Neutrophil (primary cell): Measurements from ENCODE around the gene TCP10L.

Experiments
- H3K27ac ChIP-seq: fragments of 200-600 bp; sonication (generic); 2 replicates; pipeline ENCODE4 v1.5.1; 2016; ENCODE audit warnings: mild to moderate bottlenecking, moderate library complexity
- H3K27me3 ChIP-seq: fragments of 200-600 bp; sonication (generic); 2 replicates; pipeline ENCODE4 v1.6.0; 2016; ENCODE audit warnings: mild to moderate bottlenecking
- H3K36me3 ChIP-seq: fragments of 200-600 bp; sonication (generic); 2 replicates; pipeline ENCODE4 v1.5.1; 2017
- H3K4me1 ChIP-seq, 2 experiments: fragments of 200-600 bp in 1 of 2; sonication (generic) in 1 of 2; 1 replicate in 1 of 2; 2 replicates in 1 of 2; pipeline versions ENCODE4 v1.5.1 to v1.6.1; 2013 to 2016; ENCODE audit warnings: low read depth in 1 of 2, low read length in 1 of 2, mild to moderate bottlenecking in 1 of 2, moderate library complexity in 1 of 2; ENCODE audit not compliant: control insufficient read depth in 1 of 2, insufficient read depth in 1 of 2
- H3K4me3 ChIP-seq, 2 experiments: fragments of 200-600 bp in 1 of 2; sonication (generic) in 1 of 2; 1 replicate in 1 of 2; 2 replicates in 1 of 2; pipeline ENCODE4 v1.5.1; 2013 to 2016; ENCODE audit warnings: low read depth in 1 of 2, low read length in 1 of 2, mild to moderate bottlenecking in 1 of 2, moderate library complexity in 1 of 2
- H3K9me3 ChIP-seq: fragments of 200-600 bp; sonication (generic); 2 replicates; pipeline ENCODE4 v1.5.1; 2016
- CTCF ChIP-seq: fragments of 200-600 bp; sonication (generic); IDR thresholded peaks from 2 replicates; pipeline ENCODE4 v1.5.1; 2016; ENCODE audit warnings: antibody characterized with exemption

Gene TCP10L

DNA sequence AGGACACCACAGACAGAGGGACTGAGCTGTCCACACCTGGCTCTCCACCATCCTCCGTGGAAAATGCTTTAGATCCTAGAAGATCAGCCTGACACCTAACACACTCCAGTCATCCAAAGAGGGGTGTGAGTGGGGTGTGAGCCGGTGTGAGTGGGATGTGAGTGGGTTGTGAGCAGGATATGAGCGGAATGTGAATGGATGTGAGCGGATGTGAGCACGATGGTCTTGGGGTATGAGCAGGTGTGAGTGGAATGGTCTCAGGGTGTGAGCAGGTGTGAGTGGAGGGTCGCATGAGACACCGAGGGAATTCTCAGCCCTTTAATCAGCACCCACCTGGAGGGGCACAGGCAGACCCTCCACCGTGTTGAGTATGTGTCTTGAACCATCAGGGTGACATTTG, 851 bp downstream of the TCP10L start:
- H3K36me3 ChIP-seq = no peaks in the 10 kb centered on the region
- no peaks in the 10 kb centered on the region for H3K9me3 ChIP-seq
- H3K27me3 ChIP-seq = no peaks in the 10 kb centered on the region
- TF ChIP-seq CTCF = no peak
- no peak overlapping the region for H3K27ac ChIP-seq
- H3K4me3 ChIP-seq = no peak overlapping the region
- H3K4me1 ChIP-seq = no peaks in the 10 kb centered on the region

DNA sequence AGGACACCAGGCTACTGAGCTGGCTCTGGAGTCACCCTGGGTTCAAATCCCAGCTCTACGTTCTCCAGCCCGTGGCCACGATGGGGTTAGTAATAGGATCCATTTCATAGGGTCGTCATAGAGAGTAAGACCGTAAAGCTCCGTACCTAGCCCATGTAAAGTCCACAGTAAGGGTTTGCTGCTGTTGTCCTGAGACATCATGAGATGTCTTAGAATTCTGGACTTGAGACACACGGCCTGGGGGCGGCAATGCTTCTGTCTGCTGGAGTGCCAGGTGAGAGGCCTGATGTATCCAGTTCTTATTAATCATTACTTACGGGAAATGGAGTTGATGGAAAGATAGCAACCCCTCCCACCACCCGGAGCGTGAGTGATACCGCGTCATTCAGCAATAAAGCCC, 3.6 kb downstream of the TCP10L start:
- H3K4me3 ChIP-seq = no peak overlapping the region
- TF ChIP-seq CTCF = no peak
- no peaks in the 10 kb centered on the region for H3K9me3 ChIP-seq
- H3K4me1 ChIP-seq = no peaks in the 10 kb centered on the region
- H3K27me3 ChIP-seq = no peaks in the 10 kb centered on the region
- H3K36me3 ChIP-seq = no peaks in the 10 kb centered on the region
- H3K27ac ChIP-seq = no peak overlapping the region

- H3K4me1 ChIP-seq = no peaks in the 10 kb centered on the region
- H3K36me3 ChIP-seq = no peaks in the 10 kb centered on the region
- no peaks in the 10 kb centered on the region for H3K27me3 ChIP-seq
- TF ChIP-seq CTCF = no peak
- H3K4me3 ChIP-seq = no peak overlapping the region
- H3K9me3 ChIP-seq = no peaks in the 10 kb centered on the region
- H3K27ac ChIP-seq = no peak overlapping the region
These were observed 4.4 kb downstream of the TCP10L start for GRCh38 chr21:32580949-32581348.

- Histone ChIP-seq H3K27me3 (no peaks in the 10 kb centered on the region), H3K9me3 (no peaks in the 10 kb centered on the region), H3K27ac (no peak overlapping the region), H3K4me1 (no peaks in the 10 kb centered on the region), H3K4me3 (no peak overlapping the region), H3K36me3 (no peaks in the 10 kb centered on the region)
- TF ChIP-seq CTCF = no peak
These were observed 7.1 kb downstream of the TCP10L start for GRCh38 chr21:32578107-32578691.

DNA sequence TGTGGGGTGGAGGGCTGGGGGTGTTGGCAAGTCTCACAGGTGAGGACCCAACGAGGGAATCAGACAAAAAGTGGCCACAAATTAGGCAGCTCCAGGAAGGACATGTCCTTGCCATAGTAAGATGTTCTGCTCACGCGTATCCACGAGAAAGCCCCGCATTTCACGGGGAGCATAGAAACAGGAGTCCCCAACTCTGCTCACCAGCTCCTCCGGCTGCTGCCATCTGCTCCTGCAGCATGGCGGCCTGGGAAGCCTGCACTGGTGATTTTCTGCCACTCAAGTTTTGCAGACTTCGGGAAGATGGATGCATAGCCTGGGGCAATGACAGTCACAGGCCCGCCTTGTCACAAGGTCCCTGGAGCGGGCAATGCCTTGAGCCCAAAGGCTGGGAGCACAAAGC, 9.3 kb downstream of the TCP10L start:
- H3K4me1 ChIP-seq = no peaks in the 10 kb centered on the region
- no peaks in the 10 kb centered on the region for H3K36me3 ChIP-seq
- H3K27me3 ChIP-seq = no peaks in the 10 kb centered on the region
- no peak overlapping the region for H3K27ac ChIP-seq
- H3K4me3 ChIP-seq = no peak overlapping the region
- H3K9me3 ChIP-seq = no peaks in the 10 kb centered on the region
- no peak for TF ChIP-seq CTCF
